GM21825 (cell line): ENCODE measurements around the gene TBXA2R.
"Not testable (repeated sequence)": the region's sequence is repeated elsewhere in the genome, so short reads cannot be mapped to it uniquely, and the experiment has no call there.

Experiments
- ATAC-seq: cut with Tn5 transposase; IDR thresholded peaks from one replicate; pipeline ENCODE4 v1.9.1; 2021; ENCODE audit warnings: mild to moderate bottlenecking, moderate library complexity; ENCODE audit not compliant: unreplicated experiment

The TBXA2R gene

GRCh38 chr19:3584036-3584802 lies 22.5 kb downstream of the TBXA2R start:
- ATAC-seq: not testable (repeated sequence)

DNA sequence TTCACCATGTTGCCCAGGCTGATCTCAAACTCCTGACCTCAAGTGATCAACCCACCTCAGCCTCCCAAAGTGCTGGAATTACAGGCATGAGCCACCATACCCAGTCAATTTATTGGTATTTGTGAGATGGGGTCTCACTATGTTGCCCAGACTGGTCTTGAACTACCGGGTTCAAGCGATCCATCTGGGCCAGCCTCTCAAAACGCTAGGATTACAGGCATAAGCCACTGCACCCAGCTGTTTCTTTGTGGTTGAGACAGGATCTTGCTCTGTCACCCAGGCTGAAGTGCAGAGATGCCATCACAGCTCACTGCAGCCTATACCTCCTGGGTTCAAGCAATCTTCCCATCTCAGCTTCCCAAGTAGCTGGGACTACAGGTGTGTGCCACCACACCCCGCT lies 24.9 kb downstream of the TBXA2R start:
- not testable (repeated sequence) for ATAC-seq

DNA sequence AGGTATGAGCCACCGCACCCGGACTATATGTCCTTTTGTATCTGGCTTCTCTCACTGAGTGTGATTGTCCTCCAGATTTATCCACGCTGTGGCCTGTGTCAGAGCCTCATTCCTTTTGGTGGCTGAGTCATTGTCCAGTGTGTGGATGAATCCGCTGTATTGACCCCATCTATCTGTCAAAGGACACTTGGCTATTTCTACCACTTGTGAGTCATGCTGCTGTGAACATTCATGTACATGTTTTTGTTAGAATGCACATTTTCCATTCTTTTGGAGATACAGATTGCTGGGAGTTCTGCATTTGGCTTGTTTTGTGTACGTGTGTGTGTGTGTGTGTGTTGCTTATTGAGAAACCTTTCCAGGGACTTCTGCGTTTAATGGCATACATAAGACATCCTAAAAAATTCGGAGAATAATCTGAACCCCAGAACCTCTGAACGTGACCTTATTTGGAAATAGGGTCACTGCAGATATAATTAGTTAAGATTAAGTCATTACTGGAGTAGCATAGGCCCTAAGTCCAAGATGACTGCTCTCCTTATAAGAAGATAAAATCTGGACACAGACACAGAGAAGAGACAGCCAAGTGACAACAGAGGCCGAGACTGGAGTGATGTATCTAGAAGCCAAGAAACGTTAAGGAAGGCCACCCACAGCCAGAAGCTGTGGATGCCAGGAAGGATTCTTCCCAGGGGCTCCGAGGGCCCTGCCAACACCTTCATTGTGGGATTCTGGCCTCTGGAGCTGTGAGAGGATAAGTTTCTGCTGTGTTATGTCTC lies 26.3 kb downstream of the TBXA2R start:
- no peak for ATAC-seq

DNA sequence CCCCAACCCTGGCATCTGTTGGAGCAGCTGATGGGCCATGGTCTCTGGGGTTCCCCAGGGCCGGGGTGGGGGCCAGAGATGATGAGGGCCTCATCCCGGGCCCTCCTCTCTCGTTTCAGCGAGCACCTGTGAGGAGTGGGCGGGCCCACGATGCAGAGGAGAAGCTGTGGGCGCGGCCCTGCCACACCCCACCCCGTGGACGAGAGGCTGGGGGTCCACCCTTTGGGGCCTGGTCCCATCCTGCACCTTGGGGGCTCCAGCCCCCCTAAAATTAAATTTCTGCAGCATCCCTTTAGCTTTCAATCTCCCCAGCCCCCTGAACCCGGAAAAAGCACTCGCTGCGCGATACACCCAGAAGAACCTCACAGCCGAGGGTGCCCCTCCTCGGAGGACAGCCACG lies 28.3 kb downstream of the TBXA2R start:
- ATAC-seq: no peak

DNA sequence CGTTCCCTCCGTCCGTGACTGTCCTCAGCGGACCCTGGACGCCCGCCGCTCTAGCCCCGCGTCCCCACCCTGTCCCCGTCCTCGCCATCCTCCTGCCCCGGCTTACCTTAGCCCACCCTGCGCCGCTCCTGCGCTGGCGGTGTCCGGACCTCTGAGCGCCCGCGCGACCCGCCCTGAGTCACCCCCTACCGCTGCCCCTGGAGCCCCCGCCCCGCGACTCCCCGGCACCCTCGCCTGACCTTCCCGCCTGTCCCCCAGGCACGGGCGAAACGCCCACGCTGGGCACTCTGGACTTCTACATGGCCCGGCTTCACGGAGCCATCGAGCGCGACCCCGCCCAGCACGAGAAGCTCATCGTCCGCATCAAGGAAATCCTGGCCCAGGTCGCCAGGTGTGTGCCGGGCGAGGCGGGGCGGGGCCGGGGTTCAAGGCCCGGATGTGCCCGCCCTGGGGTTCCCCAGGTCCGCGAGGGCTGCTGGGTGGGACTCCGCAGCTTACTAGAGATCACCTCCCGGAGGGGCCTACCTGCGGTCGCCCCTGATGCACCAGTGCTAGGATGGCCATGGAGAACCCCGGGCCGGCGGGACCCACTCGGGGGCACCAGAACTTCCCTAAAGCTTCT lies 28.8 kb downstream of the TBXA2R start:
- ATAC-seq: no peak

- ATAC-seq: no peak
These were observed 29.8 kb downstream of the TBXA2R start for GRCh38 chr19:3576696-3577443.

GRCh38 chr19:3575949-3576673 lies 30.6 kb downstream of the TBXA2R start:
- ATAC-seq: no peak

DNA sequence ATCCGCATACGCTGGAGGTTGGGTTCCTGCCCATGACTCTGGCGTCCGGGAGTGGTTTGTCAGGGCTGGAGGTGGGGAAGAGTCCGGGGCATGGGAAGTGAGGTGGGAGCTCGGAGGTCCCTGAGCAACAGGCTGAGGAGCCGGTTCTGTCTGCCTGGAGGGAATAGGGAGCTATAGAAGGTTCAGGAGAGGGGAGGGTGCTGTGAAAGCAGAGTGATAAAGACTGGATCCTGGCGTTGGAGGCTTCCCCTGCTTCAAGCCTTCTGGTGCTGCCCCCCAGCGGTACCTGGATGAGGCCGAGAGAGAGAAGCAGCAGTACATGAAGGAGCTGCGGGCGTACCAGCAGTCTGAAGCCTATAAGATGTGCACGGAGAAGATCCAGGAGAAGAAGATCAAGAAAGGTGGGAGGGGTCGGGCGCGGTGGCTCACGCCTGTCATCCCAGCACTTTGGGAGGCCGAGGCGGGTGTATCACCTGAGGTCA lies 31.4 kb downstream of the TBXA2R start:
- ATAC-seq: no peak

GRCh38 chr19:3573858-3574637 lies 32.6 kb downstream of the TBXA2R start:
- ATAC-seq: no peak

GRCh38 chr19:3573162-3573857 lies 33.4 kb downstream of the TBXA2R start:
- ATAC-seq: peak; percentile 7

- no peak for ATAC-seq
These were observed 33.9 kb downstream of the TBXA2R start, which contains the start of gene HMG20B for GRCh38 chr19:3572855-3573161. TSS of gene HMG20B (plus strand) at chr19:3572944. CDS start at chr19:3573310, 366 bp downstream.

DNA sequence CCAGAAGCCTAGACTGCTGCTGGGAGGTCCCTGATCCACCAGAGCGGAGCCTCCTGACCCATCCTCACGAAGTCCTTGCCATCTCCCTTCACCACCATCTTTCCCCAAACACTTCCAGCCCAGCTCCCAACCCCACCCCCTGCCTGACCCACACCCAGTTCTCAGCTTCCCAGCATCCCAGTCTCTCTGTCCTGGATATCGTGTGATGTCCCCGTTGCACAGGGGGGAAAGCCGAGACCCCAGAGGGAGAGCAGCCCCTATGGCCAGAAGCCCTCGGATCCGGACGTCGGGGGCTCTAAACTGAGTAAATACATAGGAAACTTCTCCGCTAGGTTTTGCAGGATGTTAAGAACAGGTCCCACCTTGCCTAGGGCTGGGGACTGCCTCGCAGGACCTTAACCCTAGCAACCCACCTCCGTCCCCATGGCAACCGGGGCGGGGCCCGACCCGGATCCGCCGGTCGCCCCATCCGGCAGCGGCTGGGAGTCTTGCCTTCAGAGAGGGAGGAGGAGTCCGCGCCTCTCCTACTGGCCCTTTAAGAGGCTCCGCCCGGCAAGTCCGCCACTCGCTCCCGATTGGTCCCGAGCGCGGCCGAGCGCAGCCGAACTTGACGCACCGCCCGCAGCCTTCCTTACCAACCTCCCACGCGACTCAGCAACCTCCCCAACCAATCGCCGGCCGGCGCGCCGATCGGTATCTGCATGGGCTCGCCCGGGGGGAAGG lies 34.4 kb downstream of the TBXA2R start:
- ATAC-seq: peak; percentile 82

DNA sequence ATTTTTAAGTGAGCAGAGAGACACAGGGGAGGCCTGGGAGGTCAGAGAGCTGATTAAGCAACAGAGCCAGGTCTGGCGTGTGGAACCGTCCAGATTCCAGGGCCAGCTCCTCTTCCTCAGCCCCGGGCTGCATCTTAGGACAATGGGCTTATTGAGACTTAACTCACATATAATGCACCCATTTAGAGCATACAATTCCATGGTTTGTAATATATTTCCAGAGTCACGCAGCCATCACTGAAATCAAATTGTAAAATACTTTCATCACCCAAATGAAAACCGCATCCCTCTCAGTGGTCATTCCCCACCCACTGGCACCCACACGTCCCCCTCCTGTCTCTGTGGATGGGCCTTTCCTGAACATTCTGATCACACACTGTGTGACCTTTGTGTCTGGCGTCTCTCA lies 36.1 kb downstream of the TBXA2R start:
- no peak for ATAC-seq

DNA sequence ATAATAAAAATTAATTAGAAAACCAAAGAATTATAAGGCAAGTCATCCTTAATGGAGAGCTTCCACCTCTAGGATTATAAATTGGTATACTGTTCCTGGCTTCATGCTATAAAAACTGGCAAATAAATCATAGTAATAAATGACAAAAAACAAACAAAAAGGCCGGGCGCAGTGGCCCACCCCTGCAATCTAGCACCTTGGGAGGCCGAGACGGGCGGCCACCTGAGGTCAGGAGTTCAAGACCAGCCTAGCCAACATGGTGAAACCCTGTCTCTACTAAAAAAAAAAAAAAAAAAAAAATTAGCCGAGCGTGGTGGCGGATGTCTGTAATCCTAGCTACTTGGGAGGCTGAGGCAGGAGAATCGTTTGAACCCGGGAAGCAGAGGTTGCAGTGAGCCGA lies 36.6 kb downstream of the TBXA2R start:
- ATAC-seq: not testable (repeated sequence)

DNA sequence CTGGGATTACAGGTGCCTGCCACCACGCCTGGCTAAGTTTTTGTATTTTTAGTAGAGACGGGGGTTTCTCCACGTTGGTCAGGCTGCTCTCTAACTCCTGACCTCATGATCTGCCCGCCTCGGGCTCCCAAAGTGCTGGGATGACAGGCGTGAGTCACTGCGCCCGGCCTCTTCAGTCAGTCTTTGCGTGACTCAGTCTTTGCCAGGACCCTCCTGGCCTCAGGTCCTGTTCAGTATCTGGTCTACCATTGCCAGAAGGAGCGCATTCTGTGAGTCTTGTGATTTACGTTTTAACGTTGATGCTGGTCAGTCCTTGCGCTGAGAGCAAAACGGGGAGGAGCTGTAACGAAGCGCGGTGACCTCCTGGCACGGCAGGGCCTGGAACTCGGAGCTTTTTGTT lies 41.5 kb downstream of the TBXA2R start:
- ATAC-seq: no peak

GRCh38 chr19:3563709-3564524 lies 42.8 kb downstream of the TBXA2R start:
- ATAC-seq: no peak

DNA sequence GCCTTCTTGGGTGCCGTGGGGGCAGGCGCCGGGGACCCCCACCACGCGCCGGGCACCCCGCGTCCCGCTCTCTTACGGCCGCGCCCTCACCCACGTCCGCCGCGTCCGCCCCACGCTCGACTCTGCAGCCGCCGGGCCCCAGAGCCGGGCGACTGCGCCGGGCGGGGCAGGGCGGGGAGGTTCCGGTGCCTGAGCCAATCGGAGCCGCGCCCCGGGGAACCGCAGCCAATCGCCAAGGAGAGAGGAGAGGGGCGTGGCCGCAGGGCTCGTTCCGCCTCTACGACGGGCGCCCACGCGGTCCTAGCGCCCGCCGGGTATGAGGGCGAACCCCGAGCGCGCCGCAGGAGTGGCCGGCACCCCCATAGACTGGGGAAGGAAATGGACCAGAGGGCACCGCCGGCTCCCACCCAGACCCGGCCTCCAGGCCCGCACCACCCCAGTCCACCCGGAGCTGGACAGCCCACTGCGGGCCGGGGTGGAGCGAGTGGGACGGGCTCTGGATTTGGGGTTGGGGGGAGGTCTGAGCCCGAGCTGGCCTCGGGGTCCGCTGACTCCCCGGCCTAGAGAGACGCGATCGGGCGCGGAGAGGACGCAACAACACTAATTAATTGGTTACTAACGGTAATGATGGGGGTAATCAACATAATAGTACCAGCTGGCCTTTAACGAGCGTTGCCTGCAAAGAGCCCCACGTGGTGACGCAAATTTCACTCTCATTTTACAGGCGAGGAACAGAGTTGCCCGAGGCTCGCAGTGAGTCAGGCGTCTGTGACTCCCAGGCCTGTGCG lies 49.0 kb downstream of the TBXA2R start, which contains the start of gene MFSD12:
Gene MFSD12, minus strand, starts transcription at position 126 of the 788 bp plus-strand sequence. CDS start 183 bp downstream, outside the sequence.
- peak; percentile 65 for ATAC-seq
